Activated T-helper 9 cell treated with anti-CD3 and anti-CD28 coated beads, Interleukin-2, amount 50 U/mL, for 16 hours (primary cell): ENCODE results near the gene THG1L.
A peak's percentile ranks its signal among the peaks of the same experiment; 100 is the strongest.
"Not testable (repeated sequence)": the region's sequence is repeated elsewhere in the genome, so short reads cannot be mapped to it uniquely, and the experiment has no call there.

Experiments used
- DNase-seq: peaks from one replicate; pipeline ENCODE4 v3.0.0-alpha.2; 2020; ENCODE audit warnings: low read depth

The THG1L gene

DNA sequence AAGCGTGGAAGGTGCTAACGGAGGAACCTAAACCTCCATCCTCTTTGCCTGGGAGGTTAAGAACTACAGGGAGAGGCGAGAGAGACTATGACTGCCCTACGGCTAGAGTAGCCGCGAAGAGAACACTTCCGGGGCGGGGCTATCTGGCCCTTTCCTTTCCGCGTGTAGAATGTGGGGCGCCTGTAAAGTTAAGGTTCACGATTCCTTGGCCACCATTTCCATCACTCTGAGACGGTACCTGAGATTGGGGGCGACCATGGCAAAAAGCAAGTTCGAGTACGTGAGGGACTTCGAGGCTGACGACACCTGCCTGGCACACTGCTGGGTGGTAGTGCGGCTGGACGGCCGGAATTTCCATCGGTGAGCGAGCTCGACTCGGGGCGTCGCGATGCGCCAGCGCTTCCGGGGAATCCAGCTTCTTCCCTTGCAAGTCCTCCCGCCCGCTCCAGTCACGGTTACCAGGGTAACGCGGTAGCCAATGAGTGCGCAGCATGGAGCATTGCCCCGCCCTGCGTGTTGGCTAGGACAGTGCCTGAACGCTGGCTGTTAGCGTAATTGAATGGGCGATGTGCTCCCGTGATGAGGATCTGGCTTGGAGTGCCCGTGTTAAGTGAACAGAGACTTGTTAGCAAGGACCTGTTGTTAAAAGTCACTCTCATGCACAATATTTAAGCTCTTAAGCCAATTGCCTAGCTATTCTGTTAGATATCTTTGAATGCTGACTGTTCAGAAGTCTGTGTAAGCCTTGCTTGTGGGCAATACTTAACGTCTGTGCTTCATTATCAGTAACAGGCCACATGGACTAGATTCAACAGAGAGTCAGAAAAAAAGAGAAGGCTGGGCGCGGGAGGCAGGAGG, at the start of gene THG1L:
Gene THG1L (plus strand): TSS at position 149 of the 858 bp plus-strand sequence. CDS start 21 bp downstream, at position 170.
- DNase-seq: peak; percentile 97

DNA sequence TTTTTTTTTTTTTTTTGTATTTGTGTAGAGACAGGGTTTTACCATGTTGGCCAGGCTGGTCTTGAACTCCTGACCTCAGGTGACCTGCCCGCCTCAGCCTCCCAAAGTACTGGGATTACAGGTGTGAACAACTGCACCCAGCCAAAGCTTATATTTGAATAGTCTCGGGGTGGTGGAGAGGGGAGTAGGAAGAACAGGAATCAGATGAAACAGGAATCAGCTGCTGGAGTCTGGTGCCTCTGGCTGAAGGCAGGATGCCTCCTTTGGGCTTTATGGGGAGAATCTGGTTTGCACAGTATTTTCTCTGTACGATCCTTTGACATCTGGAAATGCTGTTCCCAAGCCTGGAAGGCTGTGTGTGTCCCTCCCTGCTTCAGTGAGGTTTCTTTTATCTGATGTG, 49.0 kb upstream of the THG1L start:
- DNase-seq: no peak

DNA sequence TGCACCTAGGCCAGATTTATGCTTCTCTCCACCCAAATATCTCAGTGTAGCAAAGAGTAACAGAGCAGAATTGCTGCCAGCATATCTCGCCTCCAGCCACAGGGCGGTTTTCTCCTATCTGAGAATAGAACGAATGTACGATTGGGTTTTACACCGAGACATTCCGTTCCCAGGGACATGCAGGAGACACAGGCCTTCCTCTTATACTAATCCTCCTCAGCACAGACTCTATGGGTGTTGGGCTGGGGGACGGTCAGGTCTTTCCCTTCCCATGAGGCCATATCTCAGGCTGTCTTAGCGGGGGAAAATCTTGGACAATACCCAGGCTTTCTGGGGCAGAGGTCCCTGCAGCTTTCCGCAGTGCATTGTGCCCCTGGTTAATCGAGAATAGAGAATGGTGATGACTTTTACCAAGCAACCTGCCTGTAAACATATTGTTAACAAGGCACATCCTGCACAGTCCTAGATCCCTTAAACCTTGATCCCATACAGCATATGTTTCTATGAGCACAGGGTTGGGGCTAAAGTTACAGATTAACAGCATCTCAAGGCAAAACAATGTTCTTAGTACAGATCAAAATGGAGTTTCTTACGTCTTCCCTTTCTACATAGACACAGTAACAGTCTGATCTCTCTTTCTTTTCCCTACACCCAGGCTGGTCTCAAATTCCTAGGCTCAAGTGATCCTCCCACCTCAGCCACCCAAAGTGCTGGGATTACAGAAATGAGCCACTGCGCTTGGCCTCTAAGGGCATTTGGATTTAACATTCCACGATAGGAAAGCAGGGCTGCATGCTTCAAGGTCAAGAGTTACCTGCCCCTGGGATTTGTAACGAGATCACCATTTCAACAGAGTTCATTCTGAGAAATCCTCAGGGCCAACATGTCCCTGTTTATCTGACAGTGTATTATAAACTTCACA, 44.7 kb upstream of the THG1L start:
- DNase-seq: not testable (repeated sequence)

DNA sequence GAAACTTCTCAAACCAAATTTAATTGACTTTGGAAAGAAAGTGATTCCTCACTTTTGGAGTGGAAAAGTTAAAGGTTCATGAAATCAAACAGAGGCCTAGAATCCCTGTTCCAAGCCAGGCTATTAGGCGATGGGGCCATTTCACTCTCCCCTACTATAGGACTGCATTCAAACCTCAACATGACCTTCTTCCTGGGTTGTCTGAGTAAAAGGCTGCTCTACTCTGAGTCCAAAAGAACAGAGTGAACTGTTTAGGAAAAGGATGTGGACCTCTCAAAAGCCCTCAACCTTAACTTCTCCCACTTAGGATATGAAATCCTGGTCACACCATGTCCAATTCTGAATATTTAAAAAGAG, 44.0 kb upstream of the THG1L start:
- no peak for DNase-seq

DNA sequence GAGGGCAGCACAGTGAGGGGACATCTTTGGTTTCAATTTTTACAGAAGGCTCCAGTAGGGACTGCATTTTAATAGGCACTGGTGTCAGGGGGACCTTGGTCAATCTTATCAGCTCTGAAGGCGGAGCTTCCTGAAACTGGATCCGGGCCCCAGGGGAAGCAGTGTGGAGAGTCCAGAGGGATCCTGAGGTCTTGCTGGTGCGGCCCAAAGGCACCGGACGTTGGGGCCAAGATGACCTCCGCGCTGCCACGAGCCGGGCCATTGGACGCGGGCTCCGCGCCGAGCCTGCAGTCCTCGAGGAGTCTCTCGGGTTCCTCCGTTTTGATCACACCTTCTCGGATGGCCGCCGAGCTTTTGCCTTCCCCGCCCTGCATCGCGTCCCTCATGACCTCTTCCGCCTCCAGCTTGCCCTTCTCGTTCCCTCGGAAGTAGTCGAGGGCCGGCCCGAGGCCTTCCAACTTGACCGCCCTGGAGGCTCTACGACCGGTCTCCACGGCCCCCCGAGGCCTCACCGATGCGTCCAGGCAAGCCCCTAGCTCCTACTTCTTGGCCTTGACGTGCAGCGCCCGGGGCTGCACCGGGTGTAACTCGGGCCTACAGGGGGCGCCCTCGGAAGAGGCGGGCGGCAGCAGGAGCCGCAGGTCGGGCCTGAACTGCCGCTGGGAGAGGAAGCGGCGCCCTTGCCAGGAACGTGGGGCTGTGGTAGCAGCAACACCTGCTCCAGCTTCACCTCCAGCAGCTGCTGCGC, 41.1 kb upstream of the THG1L start:
- peak; percentile 27 for DNase-seq

DNA sequence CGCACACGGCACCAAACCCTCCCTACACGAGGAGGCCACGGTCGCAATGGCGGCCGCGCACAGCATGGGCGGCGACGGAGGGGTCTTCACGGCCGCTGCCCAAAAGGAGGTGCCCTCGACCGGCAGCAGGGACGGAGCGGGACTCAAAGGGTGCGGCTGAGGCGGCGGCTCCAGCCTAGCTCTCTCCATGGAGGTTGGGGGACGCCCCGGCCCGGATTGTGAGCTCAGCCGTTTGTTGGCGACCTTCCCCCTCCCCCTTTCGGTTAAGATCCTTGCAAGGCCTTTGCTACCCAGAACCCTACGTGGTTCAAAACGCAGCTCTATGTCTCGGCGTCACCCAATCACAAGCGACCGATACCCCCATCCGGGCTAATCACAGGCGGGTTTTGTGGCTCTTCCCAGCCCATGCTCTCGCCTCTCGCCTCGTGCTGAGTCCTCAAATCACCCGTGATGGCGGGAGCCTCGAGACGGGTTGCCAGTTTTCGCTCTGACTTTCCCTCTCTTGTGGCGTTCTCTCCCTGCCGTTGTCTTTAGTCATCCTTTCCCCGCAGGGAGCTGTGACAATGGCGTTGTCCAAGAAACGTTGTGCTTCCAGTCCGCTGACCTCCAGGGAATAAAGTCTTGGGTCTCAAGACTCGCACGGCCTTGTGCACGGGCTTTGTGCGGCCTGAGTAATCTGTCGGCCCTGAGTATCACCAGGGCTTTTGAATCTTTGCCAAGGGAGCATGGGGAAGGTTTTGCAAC, 40.4 kb upstream of the THG1L start:
- DNase-seq: no peak

DNA sequence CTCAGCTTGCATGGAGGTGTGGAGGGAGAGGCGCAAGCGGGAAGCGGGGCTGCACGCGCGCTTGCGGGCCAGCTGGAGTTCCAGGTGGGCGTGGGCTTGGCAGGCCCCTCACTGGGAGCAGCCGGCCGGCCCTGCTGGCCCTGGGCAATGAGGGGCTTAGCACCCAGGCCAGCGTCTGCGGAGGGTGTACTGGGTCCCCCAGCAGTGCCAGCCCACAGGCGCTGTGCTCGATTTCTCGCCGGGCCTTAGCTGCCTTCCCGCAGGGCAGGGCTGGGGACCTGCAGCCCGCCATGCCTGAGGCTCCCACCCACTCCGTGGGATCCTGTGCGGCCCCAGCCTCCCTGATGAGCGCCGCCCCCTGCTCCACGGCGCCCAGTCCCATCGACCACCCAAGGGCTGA, 37.4 kb upstream of the THG1L start:
- not testable (repeated sequence) for DNase-seq

DNA sequence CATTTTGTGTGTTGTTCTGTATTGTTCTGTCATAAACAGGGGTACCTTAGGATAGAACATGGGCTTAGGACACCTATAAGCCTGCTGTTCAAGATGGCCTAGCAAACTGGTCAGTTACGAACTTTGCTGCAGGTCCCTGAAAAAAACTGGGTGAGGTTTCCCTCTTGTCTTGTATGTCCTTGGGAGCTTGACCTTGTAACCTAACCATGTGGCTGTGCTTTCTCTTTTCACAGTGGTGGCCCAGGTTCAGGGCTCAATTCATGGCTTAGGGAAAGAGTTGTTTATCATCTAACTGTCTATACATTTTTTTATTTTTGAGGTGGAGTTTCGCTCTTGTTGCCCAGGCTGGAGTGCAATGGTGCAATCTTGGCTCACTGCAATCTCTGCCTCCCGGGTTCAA, 35.1 kb upstream of the THG1L start:
- DNase-seq: not testable (repeated sequence)

DNA sequence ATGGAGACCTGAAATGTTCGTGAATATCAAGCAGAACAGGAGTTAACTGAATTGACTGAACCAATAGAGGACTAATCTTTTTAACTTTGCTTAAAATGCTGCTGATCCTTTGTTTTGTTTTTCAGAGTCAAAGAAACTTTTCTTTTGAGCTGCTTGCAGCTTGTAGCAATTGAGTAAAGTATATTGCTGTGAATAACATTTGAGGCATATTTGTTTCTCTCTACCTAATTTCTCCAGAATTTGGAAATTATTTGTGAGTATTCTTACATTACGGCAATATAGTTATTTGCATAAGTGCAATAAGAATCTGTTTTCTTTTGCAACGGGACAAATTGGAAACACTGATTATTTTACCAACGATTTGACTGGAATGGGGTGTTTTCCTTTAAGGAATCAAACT, 32.5 kb upstream of the THG1L start:
- DNase-seq: not testable (repeated sequence)

DNA sequence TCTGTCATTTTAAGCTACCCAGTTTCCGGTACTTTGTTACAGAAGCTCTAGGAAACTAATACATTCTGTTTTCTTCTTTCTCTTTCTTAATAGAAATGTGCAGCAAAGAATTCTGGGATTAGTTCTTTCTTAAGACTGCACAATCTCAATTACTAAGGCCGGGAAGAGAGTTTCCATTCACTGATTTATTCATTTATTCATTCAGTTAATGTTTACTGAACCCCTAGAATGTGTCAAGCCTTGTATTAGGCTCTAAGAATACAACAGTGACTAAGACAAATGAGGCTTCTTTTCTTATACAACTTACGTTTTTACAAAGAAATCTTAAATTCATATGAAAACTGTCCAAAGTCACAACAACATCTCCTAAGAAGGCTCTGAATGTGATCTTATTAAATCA, 27.5 kb upstream of the THG1L start:
- DNase-seq: no peak

DNA sequence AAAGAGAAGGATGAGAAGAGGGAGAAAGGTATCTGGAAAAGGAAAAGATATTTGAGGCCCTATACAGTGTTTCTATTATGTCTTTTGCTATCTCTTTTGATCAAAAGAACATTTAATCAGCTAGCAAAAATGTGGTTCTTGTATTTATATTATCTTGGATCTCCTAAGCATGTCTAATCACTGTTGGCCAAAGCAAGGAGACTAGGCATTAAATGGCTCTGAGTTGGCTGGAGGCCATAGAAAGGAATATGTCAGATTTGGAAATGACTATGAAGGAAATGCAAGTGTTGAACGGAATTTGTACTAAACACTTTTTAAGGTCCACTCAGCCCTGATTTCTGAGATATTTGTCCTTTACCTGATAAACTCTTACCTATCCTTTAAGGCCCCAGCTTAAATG, 22.4 kb upstream of the THG1L start:
- DNase-seq: no peak

DNA sequence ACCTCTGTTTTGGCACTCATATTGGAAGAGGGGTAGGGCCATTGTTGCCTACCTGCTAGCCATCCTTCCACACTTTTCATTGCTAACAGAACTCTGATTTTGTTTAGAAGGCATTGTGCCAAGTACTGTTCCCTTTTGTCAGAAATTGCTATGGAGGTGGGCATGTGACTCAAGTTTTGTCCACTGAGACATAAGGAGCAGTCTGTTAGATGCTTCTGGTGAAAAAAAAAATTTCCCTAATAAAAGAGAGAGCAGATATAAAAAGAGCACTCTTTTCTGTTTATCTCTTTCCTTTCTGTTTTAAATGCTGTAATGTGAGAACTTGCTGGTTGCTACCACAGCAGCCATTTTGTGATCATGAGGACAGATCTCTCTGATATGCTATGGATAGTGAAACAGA, 21.9 kb upstream of the THG1L start:
- no peak for DNase-seq

DNA sequence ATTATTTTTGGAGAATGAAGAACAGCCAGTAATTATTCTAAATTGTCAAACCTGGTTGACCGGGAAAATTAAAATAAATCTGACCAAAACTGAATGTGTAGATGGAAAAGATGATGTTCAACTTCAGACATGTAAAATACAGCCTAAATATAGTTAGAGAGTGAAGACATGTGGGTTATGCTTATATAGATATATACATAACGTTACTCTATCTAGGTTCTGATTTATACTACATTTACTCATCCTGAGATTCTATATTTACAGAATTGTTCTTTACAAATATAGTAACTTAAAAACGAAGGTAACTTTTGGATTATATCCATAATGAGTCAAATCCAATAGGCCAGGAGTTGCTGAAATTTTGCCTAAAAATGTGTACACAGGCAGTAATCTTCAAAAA, 20.8 kb upstream of the THG1L start:
- DNase-seq: no peak

DNA sequence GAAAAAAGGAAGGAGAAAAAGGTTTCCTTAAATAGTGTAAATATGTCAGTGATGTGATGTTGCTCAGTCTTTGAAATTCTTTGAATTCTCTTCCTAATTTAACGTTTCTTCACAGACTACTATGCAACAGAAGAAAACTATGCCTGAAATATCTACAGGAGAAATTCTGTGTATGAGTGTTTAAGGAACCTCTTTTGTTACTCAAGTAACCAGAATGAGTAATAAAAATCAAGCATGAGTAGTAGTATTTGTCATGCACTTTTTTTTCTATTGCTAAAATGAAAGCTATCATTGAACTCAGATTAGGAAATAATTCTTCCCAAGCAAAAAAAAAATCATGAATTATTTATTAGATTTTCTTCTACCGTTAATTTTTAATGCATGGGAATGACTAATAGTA, 20.3 kb upstream of the THG1L start:
- no peak for DNase-seq

DNA sequence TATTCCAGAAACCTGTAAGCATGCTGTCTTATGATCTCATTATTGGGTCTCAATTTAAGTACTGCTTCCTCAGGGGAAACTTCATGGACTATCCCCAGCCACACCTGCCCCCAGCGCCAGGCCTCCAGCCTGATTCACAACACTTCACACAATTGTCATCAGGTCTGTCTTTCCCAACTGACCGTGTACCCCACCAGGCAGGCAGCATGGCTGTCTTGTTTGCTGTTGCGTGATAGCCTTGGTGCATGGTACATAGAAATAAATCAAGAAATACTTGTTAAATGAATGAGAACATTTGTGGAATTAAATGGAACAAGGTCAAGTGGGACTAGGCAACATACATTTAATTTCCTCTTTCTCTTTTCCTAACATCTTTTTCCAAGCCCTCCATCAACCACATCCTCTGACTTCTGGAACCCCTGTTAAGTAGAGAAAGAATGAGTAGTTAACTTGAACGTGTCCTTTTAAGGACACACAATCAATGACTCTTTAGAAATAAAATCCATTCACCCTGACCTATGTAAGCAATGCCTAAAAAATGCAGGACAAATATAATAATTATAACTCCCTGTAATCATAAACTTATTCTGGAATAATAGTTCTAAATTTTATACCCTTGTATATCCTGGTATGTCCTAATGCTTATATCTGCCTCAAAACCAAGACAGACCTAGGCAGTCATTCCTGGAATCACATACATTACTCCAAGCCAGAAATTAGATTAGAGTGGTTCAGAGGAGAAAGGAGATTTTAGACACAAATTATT, 17.2 kb upstream of the THG1L start:
- DNase-seq: no peak

DNA sequence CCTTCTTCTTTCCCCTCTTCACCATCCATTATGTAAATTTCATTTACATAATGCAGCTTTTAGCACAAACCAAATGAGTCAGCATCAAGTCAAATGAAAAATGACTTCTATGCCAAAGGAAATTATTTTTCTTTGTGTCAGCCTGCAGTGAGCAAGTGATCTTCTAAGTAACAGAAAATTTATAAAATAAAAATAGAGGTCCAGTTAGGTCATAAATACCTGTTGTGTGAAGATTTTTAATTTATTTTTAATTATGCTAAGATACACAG, 16.7 kb upstream of the THG1L start:
- no peak for DNase-seq

DNA sequence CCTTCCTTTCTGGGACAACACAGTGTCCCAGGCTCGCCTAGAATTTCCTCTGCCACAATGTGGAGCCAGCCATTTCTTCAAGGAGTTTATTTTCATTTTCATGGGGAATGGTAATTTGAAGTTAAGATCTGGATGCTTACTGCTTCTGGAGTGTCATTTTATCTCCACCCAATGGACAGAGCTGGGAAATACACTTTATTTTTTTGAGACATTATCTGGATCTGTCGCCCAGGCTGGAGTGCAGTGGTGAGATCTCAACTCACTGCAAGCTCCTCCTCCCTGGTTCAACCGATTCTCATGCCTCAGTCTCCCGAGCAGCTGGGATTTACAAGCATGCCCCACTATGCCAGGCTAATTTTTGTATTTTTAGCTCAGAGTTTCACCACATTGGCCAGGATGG, 12.7 kb upstream of the THG1L start:
- no peak for DNase-seq

DNA sequence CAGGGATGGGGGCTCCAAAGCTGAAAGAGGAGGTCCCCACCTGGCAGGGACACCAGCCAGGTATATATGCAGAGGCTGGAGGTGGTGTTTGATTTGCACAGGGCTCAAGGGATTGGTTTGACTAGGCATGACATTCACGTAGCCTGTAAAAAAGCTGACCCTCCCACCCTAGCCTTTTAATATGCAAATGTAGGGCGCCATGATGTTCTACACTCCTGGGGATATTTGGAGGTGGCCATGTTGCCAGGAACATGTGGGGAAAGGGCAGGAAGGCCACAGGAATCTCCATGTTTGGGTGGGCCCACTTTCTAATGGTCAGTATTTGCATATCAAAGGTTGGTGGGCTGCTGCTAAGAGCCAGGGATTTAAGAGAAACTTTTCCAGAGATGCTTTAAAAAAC, 12.0 kb upstream of the THG1L start:
- DNase-seq: no peak

DNA sequence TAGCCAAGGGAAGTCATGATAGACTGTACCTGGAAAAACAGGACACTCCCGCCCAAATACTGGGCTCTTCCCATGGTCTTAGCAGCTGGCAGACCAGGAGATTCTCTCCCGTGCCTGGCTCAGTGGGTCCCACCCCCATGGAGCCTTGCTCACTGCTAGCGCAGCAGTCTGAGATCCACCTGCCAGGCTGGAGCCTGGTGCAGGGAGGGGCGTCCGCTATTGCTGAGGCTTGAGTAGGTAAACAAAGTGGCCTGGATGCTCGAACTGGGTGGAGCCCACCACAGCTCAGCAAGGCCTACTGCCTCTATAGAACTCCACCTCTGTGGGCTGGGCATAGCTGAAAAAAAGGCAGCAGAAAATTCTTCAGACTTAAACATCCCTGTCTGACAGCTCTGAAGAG, 10.1 kb upstream of the THG1L start:
- DNase-seq: no peak

DNA sequence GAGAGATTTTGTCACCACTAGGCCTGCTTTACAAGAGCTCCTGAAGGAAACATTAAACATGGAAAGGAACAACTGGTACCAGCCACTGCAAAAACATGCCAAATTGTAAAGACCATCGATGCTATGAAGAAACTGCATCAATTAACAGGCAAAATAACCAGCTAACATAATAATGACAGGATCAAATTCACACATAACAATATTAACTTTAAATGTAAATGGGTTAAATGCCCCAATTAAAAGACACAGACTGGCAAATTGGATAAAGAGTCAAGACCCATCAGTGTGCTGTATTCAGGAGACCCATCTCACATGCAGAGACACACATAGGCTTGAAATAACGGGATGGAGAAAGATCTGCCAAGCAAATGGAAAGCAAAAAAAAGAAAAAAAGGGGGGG, 8.3 kb upstream of the THG1L start:
- not testable (repeated sequence) for DNase-seq

DNA sequence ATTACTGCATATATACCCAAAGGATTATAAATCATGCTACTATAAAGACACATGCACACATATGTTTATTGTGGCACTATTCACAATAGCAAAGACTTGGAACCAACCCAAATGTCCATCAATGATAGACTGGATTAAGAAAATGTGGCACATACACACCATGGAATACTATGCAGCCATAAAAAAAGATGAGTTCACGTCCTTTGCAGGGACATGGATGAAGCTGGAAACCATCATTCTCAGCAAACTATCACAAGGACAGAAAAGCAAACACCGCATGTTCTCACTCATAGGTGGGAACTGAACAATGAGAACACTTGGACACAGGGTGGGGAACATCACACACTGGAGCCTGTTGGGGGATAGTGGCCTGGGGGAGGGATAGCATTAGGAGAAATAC, 4.6 kb upstream of the THG1L start:
- DNase-seq: not testable (repeated sequence)
